KBM-7 (cell line): ENCODE data around the gene AKAP12.
A peak's percentile ranks its signal among the peaks of the same experiment; 100 is the strongest.
"Not testable (repeated sequence)": the region's sequence is repeated elsewhere in the genome, so short reads cannot be mapped to it uniquely, and the experiment has no call there.

Experiments
- DNase-seq: peaks from one replicate; pipeline ENCODE4 v3.0.0-alpha.2; 2015
- in situ Hi-C: fragments of 300-500 bp; cut with MboI; formaldehyde crosslinking; loops from 2 replicates; pipeline ENCODE4 v1.14.3; 2020; ENCODE audit warnings: low sequenced_read_pairs, low pct_unique_long_range_greater_than_20kb, mixed read lengths

The AKAP12 gene

DNA sequence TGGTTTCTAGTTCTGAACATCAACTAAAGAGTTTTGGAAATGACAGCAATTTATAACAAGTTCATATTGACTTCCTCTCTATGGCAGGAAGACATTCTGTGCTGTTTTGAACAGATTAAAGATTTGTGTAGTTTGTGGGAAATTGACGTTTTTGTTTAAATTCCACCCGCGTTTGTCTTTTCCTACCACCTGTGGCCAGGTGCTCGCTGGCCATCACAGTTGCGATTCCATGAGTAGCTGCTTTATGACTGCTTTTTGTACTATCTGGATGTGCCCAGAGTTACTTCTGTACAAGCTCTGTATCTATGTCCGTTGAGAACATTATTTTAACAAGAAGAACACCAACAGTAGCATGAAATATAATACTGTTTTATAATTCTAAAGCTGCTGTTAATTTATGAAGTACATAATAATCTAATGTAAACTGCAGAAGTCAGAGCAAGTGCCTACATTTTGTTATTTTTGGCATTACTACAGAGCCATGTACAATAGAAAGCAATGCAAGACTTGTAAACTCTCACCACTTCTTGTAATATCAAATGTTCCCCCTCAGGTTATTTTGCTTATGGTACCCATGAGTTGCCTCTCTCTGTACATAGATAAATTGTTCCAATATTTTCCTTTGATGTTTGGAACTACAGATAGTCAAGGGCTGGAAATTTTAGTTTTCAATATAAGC, 118.1 kb downstream of the AKAP12 start:
- in situ Hi-C loops: no loop called here
- DNase-seq: no peak

DNA sequence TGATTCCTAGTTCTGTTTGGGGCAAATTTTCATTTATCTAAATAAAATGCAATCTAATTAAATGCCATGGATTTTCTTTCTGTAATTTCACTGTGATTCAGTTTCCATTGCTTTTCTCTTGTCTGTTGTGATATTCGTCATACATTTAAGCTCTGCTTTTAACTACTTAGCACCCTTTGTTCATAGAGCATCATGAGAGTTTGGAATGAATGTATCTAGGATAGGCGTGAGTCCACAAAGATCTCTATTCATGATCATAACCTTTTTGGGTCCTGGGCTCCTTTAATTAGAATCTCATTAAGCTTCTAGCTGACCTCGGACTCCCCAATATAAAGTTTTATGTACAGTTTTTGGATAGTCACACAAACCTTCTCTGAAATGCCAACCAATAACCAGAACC, 118.7 kb downstream of the AKAP12 start:
- no peak for DNase-seq
- in situ Hi-C loops: no loop called here

DNA sequence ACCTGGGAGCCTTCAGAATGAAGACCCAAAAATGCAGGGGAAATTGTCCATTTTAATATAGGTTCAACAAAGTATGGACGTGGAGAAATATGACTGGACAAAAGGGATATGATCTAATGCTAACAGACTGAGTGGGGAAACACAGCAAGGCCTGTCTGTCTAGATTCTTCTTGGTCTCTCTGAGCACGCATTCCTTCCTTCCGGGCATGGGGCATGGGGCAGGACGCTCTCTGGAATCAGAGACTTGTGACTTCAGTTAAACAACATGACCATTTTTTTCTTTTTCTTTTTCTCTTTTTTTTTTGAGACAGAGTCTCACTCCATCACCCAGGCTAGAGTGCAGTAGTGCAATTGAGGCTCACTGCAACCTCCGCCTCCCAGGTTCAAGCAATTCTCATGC, 119.7 kb downstream of the AKAP12 start:
- in situ Hi-C loops: no loop called here
- DNase-seq: no peak

DNA sequence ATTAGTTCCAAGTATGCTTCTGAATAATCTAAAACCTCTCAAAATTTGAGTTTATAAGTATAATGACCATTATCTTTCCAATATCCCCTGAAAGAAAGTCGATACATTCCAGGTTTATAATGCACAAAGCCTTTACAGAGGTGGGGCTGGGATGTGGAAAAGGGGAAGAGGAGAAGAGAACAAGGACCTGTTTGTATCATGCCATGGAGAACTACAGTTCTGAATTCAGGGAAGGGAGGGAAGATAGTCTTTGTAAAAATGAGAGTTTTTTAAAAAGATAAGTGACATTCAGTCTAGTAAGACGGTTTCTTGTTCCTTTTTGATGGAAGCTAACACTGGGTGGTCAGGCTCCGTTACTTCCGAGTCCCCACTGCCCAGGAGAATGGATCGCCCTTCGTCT, 125.5 kb downstream of the AKAP12 start:
- in situ Hi-C loops: no loop called here
- no peak for DNase-seq

DNA sequence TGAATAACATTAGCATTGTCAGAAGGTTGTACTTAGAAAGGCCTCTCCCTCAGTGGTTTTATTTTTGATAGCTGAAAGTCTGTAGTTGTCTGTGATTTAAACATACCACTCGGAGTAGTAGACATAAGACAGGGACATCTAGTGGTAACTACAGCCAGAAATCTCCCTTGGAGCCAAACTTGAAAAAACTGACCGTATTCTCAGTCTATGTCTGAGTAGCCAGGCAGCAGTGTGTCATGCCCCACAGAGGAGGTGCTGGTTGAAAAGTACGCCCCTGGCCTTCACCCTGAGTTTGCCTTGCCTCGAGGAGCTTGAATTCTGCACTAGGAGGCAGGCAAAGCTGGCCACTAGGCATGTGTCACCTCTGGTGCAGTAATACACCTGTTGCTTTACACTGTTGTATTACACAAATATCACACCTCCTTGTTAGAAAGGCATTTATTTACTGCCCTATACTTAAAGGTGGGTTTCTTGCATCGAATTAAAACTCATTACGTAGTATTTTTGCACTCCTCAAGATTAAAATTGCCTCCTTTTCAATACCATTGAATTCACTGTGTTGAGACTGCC, 130.8 kb downstream of the AKAP12 start:
- in situ Hi-C loops: no loop called here
- DNase-seq: no peak

DNA sequence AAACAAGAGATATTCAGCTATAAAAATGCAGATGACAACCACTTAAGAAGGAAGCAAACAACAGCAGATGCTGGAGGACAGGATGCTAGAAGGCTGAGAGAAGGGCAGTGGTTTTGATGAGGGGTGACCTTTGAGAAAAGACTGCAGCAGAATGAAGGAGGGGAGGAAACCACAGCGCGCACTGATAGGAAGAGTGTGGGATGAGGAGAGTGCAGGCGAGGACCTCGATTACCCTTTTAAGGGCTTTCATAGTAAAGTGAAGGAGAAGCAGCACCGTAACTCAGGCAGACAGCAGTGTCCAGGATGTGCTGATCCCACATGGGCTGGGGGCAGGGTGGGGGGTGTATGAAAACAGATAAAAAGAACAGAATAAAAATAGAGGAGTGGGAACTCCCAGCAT, 132.4 kb downstream of the AKAP12 start:
- peak; percentile 34 for DNase-seq
- in situ Hi-C loops: no loop called here

DNA sequence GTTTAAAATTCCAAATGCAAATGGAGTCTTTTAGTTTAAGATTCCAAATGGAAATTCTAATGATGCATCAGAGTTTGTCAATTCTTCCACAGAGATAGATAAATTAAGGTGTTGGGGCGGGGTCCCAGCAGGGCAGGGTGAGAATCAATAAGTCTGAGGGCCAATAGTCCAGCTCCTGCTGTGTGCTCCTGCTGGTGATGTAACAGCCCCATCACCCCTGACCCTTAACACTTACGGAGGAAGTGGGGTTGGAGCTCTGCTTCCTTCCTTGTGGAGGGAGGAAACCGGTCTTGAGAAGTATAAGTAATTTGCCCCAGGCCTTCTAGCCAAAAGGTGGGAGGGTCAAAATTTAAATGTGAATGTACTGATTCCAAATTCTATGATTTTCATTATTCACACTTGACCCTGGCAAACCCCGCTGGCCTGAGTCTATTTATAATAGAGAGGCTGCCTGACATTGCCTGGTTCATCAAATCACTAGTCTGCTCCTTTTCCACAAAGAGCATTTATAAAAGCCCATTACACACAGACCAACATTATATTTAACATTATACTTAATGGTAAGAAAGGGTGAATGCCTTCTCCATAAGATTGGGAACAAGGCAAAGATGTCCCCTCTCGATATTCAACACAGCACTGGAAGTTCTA, 134.4 kb downstream of the AKAP12 start:
- in situ Hi-C loops: no loop called here
- peak; percentile 38 for DNase-seq

DNA sequence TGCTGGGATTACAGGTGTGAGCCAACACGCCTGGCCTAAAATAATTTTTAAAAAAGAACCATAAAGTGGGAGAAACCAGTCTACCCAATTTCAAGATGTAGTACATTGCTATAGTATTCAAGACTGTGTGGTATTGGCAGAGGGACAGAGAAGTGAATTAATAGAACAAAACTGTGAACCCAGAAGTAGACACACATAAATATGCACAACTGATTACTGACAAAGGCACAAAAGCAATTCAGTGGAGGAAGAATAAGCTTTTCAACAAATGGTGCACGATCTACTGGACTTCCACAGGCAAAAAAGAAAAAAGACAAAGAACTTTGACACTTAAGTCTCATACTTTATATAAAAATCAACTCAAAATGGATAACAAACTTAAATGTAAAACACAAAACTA, 136.1 kb downstream of the AKAP12 start:
- in situ Hi-C loops: no loop called here
- DNase-seq: no peak

DNA sequence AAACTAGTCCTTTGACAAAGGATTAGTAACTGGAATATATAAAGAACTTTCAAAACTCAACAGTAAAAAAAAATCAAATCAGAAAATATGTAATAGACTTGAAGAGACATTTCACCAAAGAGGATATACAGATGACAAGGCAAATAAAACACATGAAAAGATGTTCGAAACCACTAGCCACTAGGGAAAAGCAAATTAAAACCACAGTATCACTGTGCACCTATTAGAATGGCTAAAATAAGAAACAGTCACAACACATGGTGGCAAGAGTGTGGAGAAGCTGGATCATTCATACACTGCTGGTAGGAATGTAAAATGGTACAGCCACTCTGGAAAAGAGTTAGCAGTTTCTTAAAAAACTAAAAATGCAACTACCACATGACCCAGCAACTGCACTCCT, 136.7 kb downstream of the AKAP12 start:
- in situ Hi-C loops: no loop called here

DNA sequence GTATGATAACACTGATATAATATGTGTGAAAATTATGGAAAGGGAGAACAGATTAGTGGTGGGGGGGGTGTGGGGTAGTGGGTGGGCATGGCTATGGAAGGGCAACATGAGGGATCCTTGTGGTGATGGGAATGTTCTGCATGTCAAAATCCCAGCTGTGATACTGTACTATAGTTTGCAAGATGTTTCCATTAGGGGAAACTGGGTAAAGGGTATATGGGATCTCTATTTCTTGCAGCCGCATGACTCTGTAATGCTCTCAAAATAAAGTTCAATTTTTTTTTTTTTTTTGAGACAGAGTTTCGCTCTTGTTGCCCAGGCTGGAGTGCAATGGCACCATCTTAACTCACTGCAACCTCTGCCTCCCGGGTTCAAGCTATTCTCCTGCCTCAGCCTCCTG, 137.3 kb downstream of the AKAP12 start:
- no peak for DNase-seq
- in situ Hi-C loops: no loop called here

More for the DNA sequence above, 136.7 kb downstream of the AKAP12 start:
- DNase-seq: no peak

DNA sequence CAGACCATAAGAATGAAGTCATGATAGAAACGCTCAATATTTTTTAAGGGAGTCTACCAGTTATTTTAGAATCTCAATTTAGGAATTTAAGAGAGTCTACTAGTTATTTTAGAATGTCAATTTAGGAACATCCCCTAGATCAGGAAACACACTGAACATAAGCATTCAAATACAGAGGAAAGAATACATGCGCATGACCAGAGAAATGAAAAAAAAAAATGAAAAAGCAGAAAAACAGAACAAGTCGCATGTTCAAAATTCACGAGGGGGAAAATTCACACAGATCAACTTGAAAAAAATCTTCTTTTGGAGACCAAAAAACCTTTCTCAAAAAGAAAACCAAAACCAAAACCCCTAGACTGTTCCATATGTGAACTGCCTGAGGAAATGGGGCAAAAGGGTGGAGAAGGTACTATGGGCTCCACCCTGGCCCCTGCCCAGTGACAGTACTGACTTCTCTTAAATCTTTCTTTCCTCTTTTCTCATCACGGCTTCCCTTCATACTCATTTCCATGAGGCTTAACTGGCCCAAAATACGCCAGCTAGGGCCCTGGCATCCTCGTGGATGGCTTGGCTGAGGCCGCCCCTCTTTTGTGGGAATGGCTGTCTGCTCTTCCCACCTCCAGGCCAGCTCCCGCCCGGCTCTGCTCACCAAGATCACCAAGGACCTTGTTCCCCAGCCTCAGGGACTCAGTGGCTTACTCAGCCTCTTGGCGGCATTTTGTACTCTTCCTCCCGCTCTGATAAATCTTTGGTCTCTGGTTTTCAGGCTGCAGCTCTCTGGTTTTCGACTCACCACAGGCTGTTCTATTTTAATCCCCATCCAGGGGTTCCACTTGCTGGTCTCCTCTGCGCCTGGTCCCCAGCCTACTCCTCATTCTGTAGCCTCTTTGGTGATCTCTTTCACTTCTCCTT, 140.4 kb downstream of the AKAP12 start:
- in situ Hi-C loops: no loop called here
- peak; percentile 33 for DNase-seq

DNA sequence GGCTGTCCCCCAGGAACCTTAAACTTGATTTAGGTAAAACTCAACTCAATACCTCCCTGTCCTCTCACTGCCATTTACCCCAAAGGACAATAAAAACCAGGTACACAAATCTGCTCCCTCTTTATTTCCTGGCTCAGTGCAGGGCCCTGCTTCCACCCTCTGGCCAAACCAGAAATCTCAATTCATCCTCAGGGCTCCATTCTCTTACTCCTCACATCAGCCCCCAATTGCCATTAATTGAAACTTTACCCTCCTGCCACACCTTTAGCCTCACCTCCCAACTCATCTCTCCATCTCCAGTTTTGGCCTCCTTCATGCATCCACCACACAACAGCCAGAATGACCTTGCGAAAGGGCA, 141.1 kb downstream of the AKAP12 start:
- in situ Hi-C loops: no loop called here
- DNase-seq: no peak

DNA sequence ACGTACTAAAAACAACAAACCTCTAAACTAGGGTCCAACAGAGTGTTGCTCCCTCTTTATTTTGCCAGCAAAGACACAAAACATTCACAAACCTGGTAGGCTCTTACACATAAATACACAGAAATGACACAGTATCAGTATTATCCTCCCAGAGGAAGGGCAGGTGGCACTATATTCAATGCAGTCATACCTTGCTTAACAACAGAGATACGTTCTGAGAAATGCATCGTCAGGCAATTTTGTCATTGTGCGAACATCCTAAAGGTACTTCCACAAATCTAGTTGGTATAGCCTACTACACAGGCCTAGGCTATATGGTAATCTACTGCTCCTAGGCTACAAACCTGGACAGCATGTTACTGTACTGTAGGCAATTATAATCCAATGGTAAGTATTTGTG, 142.0 kb downstream of the AKAP12 start:
- DNase-seq: no peak
- in situ Hi-C loops: no loop called here

DNA sequence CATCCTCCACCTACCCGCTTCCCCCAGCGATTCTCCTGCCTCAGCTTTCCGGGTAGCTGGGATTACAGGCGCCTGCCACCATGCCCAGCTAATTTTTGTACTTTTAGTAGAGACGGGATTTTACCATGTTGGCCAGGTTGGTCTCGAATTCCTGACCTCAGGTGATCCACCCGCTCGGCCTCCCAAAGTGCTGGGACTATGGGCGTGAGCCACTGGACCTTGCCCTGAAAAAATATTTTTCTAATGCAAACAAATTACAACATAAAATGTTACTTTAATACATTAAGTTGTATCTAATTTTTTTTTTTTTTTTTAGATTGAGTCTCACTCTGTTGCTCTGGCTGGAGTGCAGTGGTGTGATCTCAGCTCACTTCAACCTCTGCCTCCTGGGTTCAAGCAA, 142.9 kb downstream of the AKAP12 start:
- in situ Hi-C loops, DNase-seq: not testable (repeated sequence)

DNA sequence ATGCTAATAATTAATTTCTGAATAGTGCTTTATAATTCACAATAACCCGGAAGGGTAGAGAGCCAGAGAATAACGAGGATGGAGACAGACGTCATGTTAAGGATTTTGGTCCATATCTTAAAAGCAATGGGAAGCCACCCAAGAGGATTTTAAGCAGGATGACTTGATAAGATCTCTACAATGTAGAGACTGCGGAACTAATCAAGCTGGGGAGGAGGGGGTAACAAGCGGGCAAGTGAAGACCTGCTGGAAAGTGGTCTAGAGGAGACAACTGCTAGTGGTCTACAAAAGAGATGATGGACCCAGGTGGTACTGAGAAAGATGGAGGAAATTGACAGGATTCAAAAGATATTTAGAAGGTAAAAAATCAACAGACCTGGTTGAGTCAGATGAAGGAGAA, 144.4 kb downstream of the AKAP12 start:
- DNase-seq: no peak
- in situ Hi-C loops: no loop called here

DNA sequence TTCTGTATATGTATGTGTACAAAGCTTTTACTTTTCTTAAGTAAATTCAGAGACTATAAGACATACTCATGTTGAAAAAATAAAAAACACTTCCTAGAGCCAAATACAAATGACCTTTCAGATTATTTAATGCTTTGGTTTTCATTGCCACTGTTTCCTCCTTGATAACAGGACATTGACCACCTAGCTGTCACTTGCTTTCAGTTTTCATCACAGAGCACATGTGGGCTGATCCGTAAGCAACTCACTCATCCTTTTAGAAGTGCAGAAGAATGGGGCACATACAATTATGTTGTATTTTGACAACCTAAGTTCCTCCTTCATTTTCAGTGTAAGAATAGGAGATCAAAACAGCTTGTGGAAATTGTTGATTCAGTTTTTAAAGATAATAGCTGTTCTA, 145.4 kb downstream of the AKAP12 start:
- DNase-seq: no peak
- in situ Hi-C loops: no loop called here

DNA sequence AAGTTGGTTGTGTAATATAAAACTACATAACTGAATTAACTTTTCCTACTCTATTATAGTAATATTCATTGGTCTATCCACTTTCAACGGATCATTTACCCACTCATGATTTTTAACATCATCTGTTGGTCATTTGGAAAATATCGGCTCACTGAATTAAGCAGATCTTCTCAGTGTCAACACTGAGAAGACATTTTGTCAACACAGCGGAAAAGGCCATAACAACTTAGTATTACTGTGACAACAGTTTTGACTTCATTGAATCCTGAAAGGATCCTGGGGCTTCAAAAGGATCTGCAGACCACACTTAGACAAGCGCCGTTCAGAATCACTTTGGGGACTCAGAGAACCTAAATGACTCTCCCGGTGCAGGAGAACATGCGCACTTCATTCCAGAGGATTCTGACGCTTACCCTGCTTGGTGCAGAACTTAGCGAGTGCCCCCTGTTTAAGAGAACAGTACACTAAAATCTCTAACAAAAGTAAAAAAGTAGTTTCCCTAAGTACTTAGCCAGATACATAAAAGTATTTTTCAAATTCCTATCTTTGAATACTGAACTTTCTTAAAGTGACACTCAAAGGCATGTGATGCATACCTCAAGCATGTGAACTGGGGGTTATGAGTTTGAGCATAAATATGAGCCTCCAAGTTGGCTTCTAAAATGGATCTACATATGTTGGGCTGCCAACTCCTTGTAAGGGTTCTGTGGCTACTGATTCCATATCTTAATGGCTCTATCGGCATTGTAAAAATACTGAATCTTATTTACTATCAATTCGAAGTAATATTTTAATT, 147.6 kb downstream of the AKAP12 start:
- no peak for DNase-seq
- in situ Hi-C loops: no loop called here

DNA sequence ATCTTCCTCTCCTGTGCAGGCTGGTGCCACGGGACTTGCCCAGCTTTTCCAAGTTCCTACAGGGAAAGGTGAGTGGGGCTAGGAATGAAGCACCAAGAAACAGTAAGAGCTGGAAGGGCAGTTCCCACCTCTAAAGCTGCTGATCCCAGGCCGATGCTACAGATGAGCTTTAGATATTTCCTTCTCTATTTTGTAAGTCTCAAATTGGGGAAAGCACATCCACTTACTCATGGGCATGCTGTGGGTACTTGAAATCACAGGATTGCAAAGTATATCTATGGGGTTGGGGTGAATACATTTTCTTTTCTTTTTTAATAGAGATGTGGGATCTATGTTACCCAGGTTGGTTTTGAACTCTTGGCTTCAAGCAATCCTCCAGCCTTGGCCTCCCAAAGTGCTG, 148.5 kb downstream of the AKAP12 start:
- in situ Hi-C loops: no loop called here
- no peak for DNase-seq

DNA sequence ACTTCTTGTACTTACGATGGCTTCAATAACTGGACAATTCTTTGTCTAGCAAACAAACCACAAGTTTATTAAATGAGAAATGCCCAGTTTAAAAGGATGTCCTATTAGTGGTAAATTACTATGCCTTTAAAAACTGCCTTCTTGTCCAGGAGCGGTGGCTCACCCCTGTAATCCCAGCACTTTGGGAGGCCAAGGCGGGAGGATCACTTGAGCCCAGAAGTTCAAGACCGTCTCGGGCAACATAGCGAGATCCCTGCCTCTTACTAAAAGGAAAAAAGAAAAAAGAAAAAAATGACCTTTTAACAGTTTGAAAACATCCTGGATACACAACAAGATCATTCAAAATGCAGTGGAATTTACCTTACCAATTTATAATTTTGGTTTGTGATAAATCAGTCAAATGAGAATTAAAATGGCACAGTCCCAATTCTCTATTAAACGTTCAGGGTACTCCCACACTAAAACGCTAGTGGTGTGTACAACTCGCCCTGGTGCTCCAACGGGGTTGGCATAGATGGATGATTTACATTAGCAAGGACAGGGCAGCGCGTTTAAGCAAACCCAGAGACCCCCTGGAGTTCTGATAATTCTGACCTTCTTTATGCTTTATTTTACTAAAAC, 149.3 kb downstream of the AKAP12 start:
- no peak for DNase-seq
- in situ Hi-C loops: no loop called here
